Measurements from ENCODE around the gene CPOX.
"Not testable (repeated sequence)": the region's sequence is repeated elsewhere in the genome, so short reads cannot be mapped to it uniquely, and the experiment has no call there.

CPOX gene

DNA sequence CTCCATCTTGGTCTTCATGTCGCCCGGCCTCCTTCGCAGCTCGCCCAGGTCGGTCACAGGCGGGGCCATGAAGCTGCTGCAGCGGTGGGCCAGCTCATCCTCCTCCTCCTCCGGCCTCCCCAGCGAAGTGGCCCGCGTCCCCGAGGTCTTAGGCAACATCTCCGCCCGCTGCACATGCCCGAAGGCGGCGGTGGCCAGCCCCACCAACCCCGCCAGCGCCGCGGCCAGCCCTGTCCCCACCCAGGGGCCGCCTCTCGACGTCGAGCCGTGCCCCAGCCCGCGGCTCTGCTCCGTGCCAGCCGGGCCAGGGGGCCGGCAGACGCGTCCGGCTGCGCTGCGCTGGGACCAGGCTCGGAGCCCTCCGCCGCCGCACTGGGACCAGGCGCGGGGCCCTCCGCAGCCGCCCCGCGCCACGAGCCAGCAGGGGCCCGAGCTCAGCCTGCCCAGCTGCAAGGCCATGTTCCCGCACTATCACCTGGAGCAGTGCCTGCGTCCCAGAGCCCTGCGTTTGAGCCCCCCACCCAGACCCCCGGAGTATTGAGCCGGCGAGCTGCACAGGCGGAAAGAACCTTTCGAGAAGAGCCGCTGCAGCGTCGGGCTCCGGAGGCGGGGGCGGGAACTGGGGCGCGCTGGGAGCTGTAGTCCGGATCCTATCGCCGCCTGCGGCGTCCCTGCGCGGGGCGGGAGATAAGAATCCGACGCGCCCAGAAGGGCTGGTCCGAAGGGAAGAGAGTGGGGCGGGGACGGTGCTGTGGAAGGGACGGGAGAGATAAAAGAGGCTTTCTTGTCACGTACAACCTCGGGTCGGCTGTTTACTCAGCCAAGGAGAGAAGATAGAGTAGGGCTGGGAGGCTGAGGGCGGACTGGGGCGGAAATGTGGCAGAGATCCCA is at the start of gene CPOX:
Gene CPOX, minus strand, starts transcription at position 566 of the 891 bp plus-strand sequence. Its CDS starts 107 bp downstream, at position 459.
- peak; percentile 66 to 72 for DNase-seq (ENCODE audit: low read depth in 1 of 2, low spot score in 1 of 2)

DNA sequence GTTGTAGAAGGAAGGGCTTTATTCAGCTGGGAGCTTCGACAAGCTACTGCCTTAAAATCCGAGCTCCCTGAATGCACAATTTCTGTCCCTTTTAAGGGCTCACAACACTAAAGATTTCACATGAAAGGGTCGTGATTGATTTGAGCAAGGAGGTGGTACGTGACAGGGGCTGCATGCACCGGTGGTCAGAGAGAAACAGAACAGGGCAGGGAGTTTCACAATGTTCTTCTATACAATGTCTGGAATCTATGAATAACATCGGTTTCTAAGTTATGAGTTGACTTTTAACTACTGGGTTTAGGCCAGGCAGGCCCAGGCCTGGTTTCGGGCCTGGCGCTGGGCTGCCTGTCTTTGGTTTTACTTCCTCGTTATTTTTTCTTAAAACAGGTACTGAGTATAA is 49.4 kb upstream of the CPOX start:
- DNase-seq (ENCODE audit: low read depth in 1 of 2, low spot score in 1 of 2): not testable (repeated sequence)

DNA sequence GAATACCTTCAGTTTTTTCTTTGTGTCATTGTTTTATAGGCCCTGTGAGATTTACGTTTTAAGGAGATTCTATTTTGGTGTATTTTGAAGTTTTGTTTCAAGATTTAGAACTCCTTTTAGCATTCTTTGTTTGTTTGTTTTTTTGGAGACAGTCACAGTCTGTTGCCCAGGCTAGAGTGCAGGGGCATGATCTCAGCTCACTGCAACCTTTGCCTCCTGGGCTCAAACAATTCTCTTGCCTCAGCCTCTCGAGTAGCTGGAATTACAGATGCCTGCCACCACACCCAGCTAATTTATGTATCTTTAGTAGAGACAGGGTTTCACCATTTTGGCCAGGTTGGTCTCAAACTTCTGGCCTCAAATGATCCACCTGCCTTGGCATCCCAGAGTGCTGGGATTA is 48.3 kb upstream of the CPOX start:
- not testable (repeated sequence) for DNase-seq (ENCODE audit: low read depth in 1 of 2, low spot score in 1 of 2)

DNA sequence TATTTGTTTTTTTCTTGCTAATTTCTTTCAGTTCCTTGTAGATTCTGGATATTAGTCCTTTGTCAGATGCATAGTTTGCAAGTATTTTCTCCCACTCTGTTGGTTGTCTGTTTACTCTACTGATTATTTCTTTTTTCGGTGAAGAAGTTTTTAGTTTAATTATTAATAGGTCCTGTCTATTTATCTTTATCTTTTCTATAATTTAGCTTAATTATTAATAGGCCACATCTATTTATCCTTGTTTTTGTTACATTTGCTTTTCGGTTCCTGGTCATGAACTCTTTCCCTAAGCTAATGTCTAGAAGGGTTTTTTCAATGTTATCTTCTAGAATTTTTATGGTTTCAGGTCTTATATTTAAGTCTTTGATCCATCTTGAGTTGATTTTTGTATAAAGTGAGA is 45.1 kb upstream of the CPOX start:
- DNase-seq (ENCODE audit: low read depth in 1 of 2, low spot score in 1 of 2): not testable (repeated sequence)

DNA sequence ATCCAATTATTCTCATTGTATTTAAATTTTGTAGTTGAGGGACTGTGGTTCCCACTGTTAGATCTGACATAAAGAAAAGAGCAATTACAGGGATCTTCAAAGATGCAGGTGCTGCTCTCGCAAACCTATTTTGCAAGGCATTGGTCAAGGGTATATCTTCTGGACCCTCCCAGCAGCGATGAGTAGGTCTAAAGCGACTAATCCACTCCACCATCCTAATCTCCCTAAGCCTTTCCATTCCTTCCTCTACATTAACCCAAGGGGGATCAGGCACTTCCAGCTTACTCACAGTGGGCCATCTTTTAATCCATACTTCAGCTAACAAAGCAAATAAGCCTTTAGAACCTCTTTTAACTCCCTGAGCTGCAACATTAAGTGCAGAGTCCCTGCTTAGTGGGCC is 37.0 kb upstream of the CPOX start:
- DNase-seq (ENCODE audit: low read depth in 1 of 2, low spot score in 1 of 2): no peak

DNA sequence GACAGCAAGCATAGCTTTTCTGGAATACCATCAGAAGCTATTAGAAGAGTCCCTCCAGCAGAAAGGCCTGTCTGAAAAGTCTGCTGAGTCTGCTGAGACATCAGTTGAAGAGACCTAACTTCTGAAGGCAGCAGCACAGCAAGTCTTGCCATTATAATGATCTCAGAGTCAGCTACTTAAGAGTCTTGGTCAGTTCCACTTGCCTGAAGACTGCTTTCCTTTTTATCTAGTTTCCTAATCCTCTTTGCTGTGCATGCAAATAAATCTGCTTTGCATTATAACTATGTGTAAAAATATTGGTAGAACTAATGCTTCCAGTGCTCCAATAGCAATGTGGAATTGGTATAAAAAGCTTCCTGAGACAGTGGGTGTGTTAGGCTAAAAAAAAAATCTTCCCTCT is 34.9 kb upstream of the CPOX start:
- no peak for DNase-seq (ENCODE audit: low read depth in 1 of 2, low spot score in 1 of 2)

DNA sequence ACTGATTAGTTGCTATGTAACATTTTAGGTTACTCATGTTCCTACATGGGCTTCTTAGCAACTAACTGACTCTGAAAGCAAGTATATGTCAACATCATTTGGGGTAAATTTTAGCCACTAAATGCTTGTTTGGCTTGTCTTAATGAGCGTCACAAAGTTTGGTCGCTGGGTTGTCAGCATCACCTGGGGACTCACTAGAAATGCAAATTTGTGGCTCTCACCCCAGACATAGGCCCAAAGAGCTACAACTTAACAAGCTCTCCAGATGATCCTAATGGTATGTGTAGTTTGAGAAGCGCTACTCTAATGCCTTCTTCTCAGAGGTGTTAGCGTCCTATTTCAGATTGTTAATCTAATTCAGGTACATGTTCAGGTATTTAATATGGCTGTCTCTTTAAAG is 32.7 kb upstream of the CPOX start:
- DNase-seq (ENCODE audit: low read depth in 1 of 2, low spot score in 1 of 2): no peak

DNA sequence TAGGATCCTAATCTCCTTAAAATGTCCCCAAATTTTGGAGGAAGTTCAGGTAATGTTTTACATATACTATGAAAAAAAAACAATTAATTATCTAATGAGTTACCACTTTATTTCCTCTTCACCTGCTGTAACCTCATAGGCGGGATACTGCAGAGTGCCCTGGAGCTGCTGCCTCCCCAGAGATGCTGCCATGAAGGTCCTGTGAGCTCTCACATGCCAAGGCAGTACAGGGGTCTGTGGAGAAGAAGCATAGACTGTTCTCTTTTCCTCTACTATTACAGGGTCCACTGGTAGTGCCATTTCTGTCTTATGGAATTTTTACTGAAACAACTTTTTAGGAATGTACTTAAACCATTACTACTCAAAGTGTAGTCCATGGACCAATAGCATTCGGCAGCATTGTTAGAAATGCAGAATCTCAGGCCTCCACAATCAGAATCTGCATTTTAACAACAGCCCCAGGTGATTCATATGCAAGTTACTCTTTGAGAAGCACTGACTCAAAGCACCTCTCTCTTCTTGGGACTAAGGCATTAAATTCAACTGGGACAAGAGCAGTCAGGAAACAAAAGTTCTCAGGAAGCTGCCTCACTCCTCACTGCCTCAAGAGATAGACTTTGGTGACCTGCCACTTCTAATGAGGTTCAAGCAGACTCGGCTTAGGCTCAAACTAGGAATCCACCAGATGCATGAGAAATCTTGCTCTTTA is 30.3 kb upstream of the CPOX start:
- DNase-seq (ENCODE audit: low read depth in 1 of 2, low spot score in 1 of 2): no peak

DNA sequence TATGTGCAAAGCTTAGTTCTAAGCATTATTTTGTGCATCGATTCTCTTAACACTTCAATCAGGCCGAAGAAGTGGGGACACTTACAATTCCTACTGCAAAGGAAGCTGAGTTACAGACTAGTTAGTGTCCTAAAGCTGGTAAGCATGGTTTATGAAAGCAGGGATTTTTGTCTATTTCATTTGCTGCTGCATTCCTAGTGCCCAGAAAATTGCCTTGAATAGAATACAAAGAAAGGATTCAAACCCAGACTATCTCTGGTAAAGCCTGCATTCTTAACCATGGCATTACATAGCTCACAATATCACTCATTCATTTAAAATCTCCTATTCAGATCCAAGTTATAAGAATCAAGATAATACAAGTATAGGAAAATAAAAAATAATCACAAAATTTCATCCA is 24.4 kb upstream of the CPOX start:
- DNase-seq (ENCODE audit: low read depth in 1 of 2, low spot score in 1 of 2): no peak

DNA sequence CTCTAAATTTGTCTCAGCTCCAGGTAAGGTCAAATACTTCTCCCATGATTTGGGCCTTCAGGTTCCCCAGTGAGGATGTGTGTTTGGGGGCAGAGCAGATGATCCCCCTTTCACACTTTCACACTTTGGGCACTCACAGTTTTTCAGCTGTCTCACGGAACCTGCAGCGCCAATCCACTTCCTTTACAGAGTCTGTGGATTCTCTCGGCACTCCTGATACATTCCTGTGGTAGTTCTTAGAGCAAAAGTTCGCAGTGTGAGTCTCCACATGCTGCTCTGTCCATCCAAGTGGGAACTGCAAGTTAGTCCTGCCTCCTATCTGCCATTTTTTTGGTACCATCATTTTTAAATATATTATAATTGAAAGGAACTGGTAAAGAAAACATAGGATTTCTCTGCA is 20.2 kb upstream of the CPOX start:
- no peak for DNase-seq (ENCODE audit: low read depth in 1 of 2, low spot score in 1 of 2)

DNA sequence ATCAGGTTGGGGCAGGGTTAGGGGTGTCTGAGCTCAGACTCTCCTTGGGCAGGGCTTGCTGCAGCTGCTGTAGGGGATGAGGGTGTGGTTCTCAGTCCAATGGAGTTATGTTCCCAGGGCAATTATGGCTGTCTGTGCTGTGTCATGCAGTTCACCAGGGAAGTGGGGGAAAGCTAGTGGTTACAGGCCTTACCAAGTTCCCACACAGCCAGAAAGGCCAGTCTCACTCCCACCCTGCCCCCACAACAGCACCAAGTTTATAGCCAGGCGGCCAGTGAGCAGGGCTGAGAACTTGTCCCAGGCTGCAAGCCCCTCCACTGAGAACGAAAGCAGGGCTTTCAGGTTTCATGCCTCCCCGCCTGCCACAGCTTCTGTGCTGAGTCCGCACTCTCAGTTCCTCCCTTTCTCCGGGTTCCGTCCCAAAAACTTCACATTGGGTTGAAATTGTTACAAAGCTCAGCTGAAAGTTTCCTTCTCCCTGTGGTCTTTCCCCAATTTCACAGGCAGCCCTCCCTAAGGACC is 19.6 kb upstream of the CPOX start:
- no peak for DNase-seq (ENCODE audit: low read depth in 1 of 2, low spot score in 1 of 2)

DNA sequence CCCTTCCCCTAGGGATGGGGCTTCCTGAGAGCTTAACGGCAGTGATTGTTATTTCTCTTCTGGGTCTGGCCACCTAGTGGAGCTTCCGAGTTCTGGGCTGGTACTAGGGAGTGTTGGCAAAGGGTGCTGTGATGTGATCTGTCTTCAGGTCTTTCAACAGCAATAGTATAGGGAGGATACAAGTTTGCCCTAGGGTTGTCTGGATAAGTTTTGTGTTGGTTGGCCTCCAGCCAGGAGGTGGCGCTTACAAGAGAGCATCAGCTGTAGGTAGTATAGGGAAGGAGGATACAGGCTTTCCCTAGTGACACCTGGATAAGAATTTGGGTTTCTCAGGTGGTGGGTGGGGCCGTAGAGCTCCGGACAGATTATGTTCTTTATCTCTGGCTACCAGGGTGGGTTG is 19.2 kb upstream of the CPOX start:
- no peak for DNase-seq (ENCODE audit: low read depth in 1 of 2, low spot score in 1 of 2)

DNA sequence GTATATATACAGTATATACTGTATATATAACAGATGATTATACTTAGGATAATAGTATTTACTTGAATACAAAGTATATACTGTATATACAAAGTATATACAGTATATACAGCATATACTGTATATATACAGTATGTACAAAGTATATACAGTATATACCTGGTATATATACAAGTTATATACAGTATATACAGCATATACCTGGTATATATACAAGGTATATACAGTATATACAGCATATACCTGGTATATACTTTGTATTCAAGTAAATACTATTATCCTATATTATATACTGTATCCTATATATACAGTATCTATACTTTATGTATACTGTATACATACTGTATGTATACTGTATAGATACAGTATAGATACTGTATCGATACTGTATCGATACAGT is 14.6 kb upstream of the CPOX start:
- DNase-seq (ENCODE audit: low read depth in 1 of 2, low spot score in 1 of 2): no peak

DNA sequence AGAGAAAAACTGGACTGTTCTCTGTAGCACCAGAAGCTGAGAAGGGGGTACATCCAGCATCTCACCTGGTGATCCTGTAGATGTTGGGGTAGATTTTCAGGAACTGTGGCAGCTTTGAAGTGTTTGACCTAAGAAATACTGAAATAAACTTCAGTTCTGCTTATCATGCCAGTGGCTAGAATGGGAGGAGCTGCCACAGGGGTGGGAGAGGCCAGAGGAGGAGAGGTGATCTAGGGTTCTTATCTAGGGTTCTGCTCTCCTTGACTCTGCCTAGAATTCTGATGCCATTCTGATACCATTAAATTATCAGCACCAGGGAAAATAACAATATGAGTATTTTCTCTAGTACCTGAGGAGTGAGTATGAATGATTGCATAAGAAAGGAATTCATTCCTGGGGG is 10.2 kb upstream of the CPOX start:
- DNase-seq (ENCODE audit: low read depth in 1 of 2, low spot score in 1 of 2): no peak

DNA sequence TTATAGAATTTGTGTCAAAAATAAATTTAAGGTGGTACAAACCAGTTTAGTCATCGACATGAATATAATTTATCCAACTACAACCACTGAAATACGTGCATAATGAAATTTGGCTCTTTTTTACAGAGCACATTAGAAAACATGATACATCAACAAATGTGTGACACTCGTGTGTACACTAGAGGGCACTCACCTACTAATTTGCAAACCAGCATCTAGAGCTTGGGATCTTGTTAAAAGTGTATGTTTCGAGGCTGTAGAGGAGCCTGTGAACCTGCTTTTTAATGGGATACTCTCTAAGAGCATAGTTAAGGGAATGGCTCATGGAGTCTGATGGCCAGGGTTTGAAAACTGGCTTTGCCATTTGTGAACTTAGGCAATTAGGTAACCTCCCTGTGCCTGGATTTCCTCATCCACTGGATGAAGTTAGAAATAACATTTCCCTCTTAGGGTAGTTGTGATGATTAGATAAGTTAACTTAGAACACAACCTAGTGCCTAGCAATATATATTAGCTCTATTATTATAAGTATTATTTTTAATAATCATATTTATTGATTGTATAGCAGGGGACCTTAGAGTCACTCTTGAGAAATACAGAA is 8.8 kb upstream of the CPOX start:
- no peak for DNase-seq (ENCODE audit: low read depth in 1 of 2, low spot score in 1 of 2)

DNA sequence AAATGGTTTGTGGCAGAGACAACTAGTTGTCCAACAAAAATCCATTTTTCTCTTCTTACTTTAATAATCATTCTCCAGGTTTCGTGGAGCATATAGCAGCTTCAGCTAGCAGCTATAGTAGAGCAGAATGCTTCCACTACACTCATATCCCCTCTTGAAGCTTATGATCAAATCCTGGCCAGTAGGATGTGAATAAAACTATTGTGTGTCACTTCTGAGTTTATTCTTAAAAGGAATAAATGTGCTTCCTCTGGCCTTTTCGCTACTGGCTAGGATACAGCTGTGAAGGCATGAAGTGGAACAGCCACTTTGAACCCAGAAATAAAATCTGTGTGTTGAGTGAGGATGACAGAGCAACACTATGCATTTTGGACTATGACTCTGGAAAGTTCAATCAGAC is 7.8 kb upstream of the CPOX start:
- no peak for DNase-seq (ENCODE audit: low read depth in 1 of 2, low spot score in 1 of 2)

DNA sequence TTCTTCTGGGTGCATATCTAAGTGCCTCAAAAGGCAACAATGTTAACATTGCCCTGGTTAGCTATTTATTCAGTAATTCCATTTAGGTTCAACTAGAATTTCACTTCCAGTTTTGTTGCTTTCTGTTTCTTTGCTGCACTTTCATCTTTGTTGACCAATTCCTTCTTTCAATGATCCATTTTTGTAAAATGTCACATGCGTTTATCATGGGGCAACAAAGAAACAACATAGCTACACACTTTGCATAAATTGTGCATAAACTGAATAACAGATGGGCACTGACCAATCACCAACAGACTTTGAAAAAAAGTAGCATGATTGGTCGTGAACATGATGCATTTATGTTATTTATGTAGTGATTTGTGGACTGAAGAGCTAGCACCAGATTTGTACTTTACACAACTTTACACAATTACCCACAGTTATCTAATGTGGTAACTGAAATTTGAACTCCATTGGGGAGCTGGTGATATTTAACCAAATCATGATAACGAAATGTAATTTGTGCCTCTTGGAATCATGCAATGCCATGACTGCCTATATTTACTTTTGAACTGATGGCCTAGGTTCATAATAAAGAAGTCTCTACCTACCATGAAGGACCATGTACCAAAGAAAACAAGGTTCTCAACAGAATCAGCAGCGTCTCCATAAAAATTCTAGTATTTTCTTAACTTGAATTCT is 7.1 kb upstream of the CPOX start:
- DNase-seq (ENCODE audit: low read depth in 1 of 2, low spot score in 1 of 2): no peak

DNA sequence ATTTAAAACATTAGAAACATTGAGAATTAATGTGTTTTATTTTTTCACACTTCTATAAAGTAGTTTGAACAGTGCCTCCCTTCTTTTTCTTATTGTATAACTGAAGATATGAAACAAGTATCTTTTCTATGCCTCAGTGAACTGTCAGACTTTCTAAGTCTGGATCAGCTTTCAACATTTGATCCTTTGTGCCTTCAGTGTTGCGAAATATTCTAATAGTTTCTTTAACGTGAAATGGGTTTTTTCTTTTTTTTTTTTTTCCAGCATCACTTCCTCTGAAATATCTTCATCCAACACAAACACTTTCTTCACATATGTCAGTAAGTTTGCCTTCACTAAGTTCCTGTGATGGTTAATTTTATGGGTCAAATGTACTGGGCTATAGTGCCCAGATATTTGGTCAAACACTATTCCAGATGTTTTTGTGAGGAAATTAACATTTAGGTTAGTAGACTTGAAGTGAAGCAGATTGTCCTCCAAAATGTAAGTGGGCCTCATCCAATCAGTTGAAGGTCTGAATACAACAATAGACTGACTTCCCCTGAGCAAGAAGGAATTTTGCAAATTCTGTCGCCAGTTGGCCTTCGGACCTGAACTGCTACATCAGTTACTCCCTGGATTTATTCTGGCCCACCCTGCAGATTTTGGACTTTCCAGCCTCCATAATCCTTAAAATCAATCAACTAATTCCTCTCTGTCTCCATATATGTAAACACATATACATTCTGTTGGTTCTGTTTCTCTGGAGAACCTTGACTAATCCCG is 6.4 kb upstream of the CPOX start:
- DNase-seq (ENCODE audit: low read depth in 1 of 2, low spot score in 1 of 2): no peak

DNA sequence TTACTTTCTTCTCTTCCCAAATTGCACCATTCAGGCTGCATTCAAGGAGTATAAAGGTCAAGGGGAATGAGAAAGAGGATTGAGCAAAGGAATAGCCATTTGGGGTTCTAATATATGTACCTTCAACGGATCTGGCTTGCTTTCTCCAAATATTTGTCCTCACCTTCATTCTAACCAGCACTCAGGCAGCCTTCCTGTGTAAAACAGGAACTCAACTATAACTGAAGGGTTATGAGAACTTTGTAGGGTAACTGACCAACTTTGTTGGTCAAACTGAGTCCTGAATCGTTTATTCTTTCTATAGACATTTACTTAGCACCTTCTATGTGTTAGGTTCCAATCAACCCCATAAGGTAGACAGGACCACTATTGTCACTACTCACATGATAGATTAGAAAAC is 5.1 kb upstream of the CPOX start:
- no peak for DNase-seq (ENCODE audit: low read depth in 1 of 2, low spot score in 1 of 2)

Measured in activated T-helper 1 cell treated with anti-CD3 and anti-CD28 coated beads, Interleukin-2, amount 50 U/mL, for 16 hours (primary cell).